Measurements from ENCODE around the gene TOGARAM2. TPM values are rescaled to one million over a fixed set of nuclear protein-coding genes. Genes with fewer than 3 reads are reported as not detected.

TOGARAM2 gene
- total and polyA plus RNA-seq, 2 experiments from 2014 or later: 1.8 TPM

GRCh38 chr2:29071032-29071975 lies 90.2 kb downstream of the TOGARAM2 start:
- no peak overlapping the region for H3K27ac Mint-ChIP-seq
- no peak for DNase-seq (ENCODE audit: low spot score)
- H3K4me3 Mint-ChIP-seq: no peak overlapping the region

More at GRCh38 chr2:29071032-29071975, 90.2 kb downstream of the TOGARAM2 start:
- H3K36me3 ChIP-seq (ENCODE audit: insufficient read depth): no peaks in the 10 kb centered on the region
- H3K9me2 ChIP-seq (ENCODE audit: insufficient read depth): no peaks in the 10 kb centered on the region
- Mint-ChIP-seq H3K36me3 (ENCODE audit: low read depth) (no peaks in the 10 kb centered on the region), H3K4me1 (peaks cover 3% of the 10 kb centered on the region; the same call in 1 of the 3 replicates), H3K27me3 (ENCODE audit: insufficient read depth, low read depth, poor library complexity) (peaks cover 5% of the 10 kb centered on the region), H3K9me3 (no peaks in the 10 kb centered on the region)
- H3F3A ChIP-seq (replicated peaks; ENCODE audit: low read depth): no peaks in the 10 kb centered on the region
- H4K20me1 ChIP-seq (replicated peaks; ENCODE audit: insufficient read depth): no peaks in the 10 kb centered on the region
- no peaks in the 10 kb centered on the region for H3K27me3 ChIP-seq (ENCODE audit: insufficient read depth)
- ATAC-seq: no peak
- no peaks in the 10 kb centered on the region for H3K79me2 ChIP-seq (replicated peaks; ENCODE audit: insufficient read depth)
- TF ChIP-seq, protein P1, sequence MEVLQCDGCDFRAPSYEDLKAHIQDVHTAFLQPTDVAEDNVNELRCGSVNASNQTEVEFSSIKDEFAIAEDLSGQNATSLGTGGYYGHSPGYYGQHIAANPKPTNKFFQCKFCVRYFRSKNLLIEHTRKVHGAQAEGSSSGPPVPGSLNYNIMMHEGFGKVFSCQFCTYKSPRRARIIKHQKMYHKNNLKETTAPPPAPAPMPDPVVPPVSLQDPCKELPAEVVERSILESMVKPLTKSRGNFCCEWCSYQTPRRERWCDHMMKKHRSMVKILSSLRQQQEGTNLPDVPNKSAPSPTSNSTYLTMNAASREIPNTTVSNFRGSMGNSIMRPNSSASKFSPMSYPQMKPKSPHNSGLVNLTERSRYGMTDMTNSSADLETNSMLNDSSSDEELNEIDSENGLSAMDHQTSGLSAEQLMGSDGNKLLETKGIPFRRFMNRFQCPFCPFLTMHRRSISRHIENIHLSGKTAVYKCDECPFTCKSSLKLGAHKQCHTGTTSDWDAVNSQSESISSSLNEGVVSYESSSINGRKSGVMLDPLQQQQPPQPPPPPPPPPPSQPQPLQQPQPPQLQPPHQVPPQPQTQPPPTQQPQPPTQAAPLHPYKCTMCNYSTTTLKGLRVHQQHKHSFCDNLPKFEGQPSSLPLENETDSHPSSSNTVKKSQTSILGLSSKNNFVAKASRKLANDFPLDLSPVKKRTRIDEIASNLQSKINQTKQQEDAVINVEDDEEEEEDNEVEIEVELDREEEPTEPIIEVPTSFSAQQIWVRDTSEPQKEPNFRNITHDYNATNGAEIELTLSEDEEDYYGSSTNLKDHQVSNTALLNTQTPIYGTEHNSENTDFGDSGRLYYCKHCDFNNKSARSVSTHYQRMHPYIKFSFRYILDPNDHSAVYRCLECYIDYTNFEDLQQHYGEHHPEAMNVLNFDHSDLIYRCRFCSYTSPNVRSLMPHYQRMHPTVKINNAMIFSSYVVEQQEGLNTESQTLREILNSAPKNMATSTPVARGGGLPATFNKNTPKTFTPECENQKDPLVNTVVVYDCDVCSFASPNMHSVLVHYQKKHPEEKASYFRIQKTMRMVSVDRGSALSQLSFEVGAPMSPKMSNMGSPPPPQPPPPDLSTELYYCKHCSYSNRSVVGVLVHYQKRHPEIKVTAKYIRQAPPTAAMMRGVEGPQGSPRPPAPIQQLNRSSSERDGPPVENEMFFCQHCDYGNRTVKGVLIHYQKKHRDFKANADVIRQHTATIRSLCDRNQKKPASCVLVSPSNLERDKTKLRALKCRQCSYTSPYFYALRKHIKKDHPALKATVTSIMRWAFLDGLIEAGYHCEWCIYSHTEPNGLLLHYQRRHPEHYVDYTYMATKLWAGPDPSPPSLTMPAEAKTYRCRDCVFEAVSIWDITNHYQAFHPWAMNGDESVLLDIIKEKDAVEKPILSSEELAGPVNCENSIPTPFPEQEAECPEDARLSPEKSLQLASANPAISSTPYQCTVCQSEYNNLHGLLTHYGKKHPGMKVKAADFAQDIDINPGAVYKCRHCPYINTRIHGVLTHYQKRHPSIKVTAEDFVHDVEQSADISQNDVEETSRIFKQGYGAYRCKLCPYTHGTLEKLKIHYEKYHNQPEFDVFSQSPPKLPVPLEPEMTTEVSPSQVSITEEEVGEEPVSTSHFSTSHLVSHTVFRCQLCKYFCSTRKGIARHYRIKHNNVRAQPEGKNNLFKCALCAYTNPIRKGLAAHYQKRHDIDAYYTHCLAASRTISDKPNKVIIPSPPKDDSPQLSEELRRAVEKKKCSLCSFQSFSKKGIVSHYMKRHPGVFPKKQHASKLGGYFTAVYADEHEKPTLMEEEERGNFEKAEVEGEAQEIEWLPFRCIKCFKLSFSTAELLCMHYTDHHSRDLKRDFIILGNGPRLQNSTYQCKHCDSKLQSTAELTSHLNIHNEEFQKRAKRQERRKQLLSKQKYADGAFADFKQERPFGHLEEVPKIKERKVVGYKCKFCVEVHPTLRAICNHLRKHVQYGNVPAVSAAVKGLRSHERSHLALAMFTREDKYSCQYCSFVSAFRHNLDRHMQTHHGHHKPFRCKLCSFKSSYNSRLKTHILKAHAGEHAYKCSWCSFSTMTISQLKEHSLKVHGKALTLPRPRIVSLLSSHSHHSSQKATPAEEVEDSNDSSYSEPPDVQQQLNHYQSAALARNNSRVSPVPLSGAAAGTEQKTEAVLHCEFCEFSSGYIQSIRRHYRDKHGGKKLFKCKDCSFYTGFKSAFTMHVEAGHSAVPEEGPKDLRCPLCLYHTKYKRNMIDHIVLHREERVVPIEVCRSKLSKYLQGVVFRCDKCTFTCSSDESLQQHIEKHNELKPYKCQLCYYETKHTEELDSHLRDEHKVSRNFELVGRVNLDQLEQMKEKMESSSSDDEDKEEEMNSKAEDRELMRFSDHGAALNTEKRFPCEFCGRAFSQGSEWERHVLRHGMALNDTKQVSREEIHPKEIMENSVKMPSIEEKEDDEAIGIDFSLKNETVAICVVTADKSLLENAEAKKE (CRISPR knock-in tag; IDR thresholded peaks at IDR 0.05): no peak
- TF ChIP-seq ZNF114 (CRISPR knock-in tag; IDR thresholded peaks at IDR 0.05) (no peak), STAT1 (IDR thresholded peaks at IDR 0.05; ENCODE audit: unreplicated experiment) (no peak), JUNB (IDR thresholded peaks at IDR 0.05; ENCODE audit: unreplicated experiment) (no peak), NANOG (IDR thresholded peaks at IDR 0.05; ENCODE audit: borderline replicate concordance) (no peak), CREB1 (CRISPR knock-in tag; IDR thresholded peaks at IDR 0.05; ENCODE audit: low read depth) (no peak), EZH2 (IDR thresholded peaks at IDR 0.05; ENCODE audit: low read depth, unreplicated experiment) (no peak), ZNF331 (CRISPR knock-in tag; IDR thresholded peaks at IDR 0.05; ENCODE audit: low read depth) (no peak), CTCF (conservative IDR thresholded peaks at IDR 0.05; ENCODE audit: low read depth in 2 of 2) (no peak), ETS1 (IDR thresholded peaks at IDR 0.05) (no peak), POLR2AphosphoS5 (IDR thresholded peaks at IDR 0.05; ENCODE audit: low read depth) (no peak), EZH2phosphoT487 (IDR thresholded peaks at IDR 0.05; ENCODE audit: unreplicated experiment) (no peak), REST (IDR thresholded peaks at IDR 0.05; ENCODE audit: unreplicated experiment) (no peak)
- H3K4me2 ChIP-seq: no peak overlapping the region
- no peak overlapping the region for H3K27ac ChIP-seq (ENCODE audit: low read depth)
- no peak overlapping the region for H3K4me3 ChIP-seq
- H2AFZ ChIP-seq: no peak overlapping the region
- no peaks in the 10 kb centered on the region for H3K4me1 ChIP-seq (ENCODE audit: insufficient read depth)

Measured in GM23338 (cell line).